Glomerular visceral epithelial cell (primary cell): Measurements from ENCODE around the gene SLC25A15.
"Not testable (repeated sequence)": the region's sequence is repeated elsewhere in the genome, so short reads cannot be mapped to it uniquely, and the experiment has no call there.

Experiments
- DNase-seq: peaks from one replicate; pipeline ENCODE4 v3.0.0-alpha.2; 2016; ENCODE audit errors: extremely low spot score

SLC25A15 gene

GRCh38 chr13:40781717-40782116 lies 7.7 kb upstream of the SLC25A15 start:
- no peak for DNase-seq

GRCh38 chr13:40782971-40783370 lies 6.4 kb upstream of the SLC25A15 start:
- not testable (repeated sequence) for DNase-seq

GRCh38 chr13:40784540-40784939 lies 4.9 kb upstream of the SLC25A15 start:
- DNase-seq: no peak

GRCh38 chr13:40786568-40786996 lies 2.8 kb upstream of the SLC25A15 start:
- no peak for DNase-seq

GRCh38 chr13:40787062-40787461 lies 2.3 kb upstream of the SLC25A15 start:
- DNase-seq: no peak

- DNase-seq: not testable (repeated sequence)
These were observed 704 bp upstream of the SLC25A15 start for GRCh38 chr13:40788540-40789274.

- DNase-seq: no peak
These were observed 774 bp downstream of the SLC25A15 start for GRCh38 chr13:40790154-40790616.

- DNase-seq: no peak
These were observed 3.1 kb downstream of the SLC25A15 start for GRCh38 chr13:40792284-40793051.

GRCh38 chr13:40793339-40793738 lies 3.9 kb downstream of the SLC25A15 start:
- no peak for DNase-seq

GRCh38 chr13:40794414-40795368 lies 5.3 kb downstream of the SLC25A15 start:
- no peak for DNase-seq

GRCh38 chr13:40796649-40797048 lies 7.2 kb downstream of the SLC25A15 start:
- no peak for DNase-seq

GRCh38 chr13:40798380-40798779 lies 9.0 kb downstream of the SLC25A15 start:
- DNase-seq: no peak

GRCh38 chr13:40799508-40799907 lies 10.1 kb downstream of the SLC25A15 start:
- no peak for DNase-seq

GRCh38 chr13:40800559-40800958 lies 11.1 kb downstream of the SLC25A15 start:
- DNase-seq: no peak

GRCh38 chr13:40801255-40802217 lies 12.1 kb downstream of the SLC25A15 start:
- DNase-seq: no peak

- no peak for DNase-seq
These were observed 13.9 kb downstream of the SLC25A15 start for GRCh38 chr13:40803316-40803715.

- DNase-seq: no peak
These were observed 16.8 kb downstream of the SLC25A15 start for GRCh38 chr13:40806241-40806640.

GRCh38 chr13:40809471-40809870 lies 20.1 kb downstream of the SLC25A15 start:
- DNase-seq: no peak

GRCh38 chr13:40812102-40812501 lies 22.7 kb downstream of the SLC25A15 start:
- DNase-seq: no peak

- peak; percentile 43 for DNase-seq
These were observed 23.5 kb downstream of the SLC25A15 start for GRCh38 chr13:40812724-40813445.
